HG02870 (cell line): ENCODE data around the gene SYT7.

Experiments
- ATAC-seq: cut with Tn5 transposase; IDR thresholded peaks from one replicate; pipeline ENCODE4 v1.9.1; 2021; ENCODE audit warnings: mild to moderate bottlenecking, moderate library complexity; ENCODE audit not compliant: unreplicated experiment

SYT7 gene

DNA sequence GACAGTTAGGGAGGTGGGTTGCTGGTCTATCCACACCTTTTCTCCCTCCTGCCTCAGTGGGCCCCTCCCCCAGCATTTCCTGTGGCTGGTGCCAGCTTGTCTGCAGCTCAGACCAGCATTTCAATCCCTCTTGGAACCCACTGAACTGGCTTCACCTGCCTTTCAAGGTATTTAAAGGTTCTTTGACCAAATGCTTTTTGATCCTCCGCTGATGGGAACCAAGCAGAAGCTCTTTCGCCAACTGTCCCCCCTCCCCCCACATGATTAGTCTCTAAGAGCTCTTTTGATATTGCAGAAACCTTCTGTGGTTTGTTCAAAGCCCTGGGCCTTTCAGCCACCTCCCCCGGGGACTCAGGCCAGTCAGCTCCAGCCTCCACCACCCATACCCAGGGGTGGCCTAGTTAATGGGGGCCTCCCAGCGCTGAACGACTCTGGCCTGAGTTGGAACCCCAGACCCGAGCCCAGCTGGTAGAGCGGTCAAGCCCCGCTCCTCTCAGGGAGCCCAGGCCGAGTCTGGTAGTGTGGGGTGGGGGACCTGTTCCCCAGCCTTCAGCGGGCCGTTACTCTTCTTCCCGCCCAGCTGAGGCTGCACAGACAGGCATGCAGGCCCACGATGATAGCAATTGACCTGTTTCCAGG lies 6.0 kb upstream of the SYT7 start:
- ATAC-seq: no peak

DNA sequence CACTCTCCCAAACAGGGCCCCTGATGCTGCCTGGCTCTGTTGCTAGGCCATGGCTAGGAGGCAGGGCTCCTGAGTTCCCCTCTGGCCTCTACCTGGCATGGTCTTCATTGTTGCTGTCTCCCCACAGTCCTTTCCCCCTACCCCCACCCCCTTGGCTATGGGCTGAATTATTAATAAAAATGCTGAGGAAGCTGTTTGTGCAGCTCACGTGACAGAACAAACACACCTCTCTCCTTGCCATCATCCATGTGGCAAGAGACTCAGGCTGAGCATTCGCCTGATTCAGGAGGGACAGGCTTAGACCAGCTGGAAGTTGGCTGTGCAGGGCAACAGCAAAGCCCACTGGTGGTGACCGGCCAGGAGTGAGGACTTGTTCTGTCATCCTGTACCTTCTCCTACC lies 4.2 kb upstream of the SYT7 start:
- ATAC-seq: no peak

DNA sequence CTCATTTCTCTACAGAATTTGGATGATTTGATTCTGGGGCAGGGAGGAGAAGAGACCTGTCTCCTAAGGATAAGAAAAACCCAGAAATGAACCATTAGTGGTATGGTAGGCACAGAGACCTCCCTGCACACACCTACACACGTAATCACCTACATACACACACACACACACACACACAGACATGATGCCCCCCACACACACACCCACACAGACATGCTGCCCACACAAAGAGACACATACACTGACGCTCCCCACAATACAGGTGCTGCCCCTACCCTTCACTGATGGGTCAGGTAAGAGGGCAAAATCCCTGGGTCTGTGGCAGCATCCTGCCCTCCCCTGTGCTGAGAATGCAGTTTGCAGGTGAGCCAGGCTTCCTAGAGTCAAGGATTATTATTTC lies 1.1 kb upstream of the SYT7 start:
- no peak for ATAC-seq

DNA sequence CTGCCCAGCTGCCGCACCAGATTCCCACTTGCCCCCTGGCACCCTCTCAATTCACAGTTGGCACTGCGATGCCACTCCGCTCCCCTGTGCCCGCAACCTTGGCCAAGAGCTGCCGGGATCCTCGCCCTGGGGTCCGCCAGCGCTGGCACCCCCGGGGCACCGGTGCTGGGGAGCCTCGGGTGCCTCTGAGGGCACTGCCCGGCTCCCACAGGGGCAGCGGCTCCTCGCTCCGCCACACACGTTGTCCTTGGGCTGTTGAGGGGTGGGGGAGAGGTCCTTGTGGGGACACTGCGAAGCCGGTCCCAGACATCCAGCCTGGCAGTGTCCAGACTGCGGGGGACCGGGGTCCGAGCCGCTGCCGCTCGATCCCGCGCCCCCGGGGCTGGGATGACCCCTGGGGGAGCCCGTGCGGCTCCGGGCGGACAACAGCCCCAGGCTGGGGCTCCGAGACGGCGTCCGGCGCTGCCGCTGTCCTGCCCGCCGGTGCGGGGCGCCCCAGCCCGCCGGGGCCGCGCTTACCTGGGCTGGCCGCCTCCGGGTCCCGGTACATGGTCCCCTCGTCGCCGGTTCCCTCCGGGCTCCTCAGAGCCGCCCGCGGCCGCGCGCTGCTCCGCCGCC lies 496 bp downstream of the SYT7 start:
- ATAC-seq: no peak

DNA sequence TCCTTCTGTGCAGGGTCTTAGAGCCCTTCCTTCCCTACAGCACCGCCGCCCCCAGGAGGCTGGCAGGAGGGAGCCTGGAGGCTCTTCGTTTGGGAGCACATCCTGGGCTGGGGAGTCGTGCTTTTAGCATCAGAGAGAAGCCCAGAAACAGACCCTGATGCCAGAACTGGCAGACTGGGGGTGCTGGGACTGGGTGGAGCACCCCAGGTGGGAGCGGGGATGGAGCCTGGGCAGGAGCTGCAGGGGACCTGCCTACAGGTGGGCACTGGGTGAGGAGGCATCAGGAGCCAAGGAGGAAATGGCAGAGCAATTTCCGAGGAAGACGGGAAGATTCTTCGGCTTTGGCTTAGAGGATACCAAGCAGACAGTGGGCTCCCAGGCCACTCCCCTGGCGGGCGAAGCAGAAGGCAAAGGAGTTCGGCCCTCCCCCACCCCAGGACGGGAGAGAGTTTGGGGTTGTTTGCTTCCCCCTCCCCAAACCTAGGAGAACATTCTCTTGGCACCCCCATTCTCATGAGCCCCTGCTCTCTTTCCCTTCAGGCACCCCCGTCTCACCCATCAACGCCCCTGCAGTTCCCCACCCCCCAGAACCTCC lies 1.1 kb downstream of the SYT7 start:
- no peak for ATAC-seq

DNA sequence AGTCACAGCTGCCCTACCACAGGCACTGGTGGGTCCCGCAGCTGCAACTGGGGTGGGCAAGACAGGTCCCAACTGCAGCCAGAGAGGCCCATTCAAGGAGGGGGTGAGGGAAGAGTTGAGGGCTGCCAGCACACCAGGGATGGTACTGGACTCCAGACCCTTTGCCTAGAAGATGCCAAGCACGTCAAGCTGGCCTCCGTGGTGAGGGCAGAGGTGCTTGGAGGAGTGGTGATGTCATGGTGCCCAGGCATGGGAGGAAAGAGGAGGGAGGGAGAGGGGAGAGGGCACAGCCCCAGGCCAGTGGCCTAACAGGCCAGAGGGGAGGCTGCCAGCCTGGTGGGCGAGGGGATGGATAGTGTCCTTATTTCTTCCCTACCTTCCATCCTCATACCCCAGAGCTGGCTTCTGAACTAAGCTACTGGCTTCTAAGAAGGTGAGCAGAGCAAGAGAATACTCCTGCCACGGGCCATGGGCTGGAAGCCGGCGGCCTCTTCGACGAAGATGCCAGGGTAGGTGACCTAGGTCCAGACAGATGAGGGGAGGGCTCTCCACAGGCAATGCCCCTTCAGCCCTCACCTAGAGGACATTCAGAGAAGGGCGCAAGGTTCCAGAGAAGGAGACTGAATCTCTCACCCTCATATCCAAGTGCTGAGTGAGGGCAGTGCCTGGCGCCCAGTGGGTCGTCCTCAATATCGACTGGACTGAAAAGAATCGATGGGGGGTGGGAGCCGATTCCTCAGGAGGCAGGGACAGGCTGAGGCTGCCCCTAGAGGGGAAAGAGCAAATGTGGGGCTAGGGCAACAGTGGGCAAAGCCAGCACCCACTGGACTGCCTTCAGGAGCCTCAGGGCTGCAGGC lies 1.8 kb downstream of the SYT7 start:
- ATAC-seq: no peak

DNA sequence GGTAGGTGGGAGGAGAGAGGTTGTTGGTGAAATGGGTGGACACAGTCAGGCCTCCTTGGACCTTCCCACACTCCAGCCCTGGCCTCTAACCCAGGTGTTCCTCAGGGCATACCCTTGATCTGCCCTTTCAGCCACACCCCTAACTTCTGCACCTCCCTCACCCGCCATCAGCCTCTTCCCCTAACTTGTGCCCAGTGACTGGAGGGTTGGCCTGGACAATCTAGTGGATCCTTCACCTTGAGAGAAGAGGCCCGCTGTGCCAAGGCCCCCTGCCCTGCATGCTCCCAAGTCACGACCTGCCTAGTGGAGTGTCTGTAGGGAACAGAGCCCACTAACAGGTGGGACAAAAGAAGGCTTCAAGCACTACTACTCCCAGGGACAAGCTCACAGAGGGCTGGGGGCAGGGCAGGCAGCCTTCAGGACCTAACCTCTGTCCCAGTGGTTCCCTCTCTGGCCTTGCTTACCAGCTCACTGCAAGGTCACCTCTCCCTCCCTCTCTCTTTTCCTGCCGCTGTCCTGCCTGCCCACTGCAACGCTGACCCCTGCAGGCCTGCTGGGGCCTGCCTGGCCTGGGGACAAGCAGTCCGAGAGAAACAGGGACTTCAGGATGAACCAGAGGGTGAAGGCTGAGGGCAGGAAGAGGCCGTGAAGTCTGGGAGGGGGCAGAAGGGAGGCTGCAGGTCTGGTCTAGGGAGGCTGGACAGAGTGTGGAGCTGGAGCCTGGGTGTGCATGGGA lies 3.3 kb downstream of the SYT7 start:
- no peak for ATAC-seq

DNA sequence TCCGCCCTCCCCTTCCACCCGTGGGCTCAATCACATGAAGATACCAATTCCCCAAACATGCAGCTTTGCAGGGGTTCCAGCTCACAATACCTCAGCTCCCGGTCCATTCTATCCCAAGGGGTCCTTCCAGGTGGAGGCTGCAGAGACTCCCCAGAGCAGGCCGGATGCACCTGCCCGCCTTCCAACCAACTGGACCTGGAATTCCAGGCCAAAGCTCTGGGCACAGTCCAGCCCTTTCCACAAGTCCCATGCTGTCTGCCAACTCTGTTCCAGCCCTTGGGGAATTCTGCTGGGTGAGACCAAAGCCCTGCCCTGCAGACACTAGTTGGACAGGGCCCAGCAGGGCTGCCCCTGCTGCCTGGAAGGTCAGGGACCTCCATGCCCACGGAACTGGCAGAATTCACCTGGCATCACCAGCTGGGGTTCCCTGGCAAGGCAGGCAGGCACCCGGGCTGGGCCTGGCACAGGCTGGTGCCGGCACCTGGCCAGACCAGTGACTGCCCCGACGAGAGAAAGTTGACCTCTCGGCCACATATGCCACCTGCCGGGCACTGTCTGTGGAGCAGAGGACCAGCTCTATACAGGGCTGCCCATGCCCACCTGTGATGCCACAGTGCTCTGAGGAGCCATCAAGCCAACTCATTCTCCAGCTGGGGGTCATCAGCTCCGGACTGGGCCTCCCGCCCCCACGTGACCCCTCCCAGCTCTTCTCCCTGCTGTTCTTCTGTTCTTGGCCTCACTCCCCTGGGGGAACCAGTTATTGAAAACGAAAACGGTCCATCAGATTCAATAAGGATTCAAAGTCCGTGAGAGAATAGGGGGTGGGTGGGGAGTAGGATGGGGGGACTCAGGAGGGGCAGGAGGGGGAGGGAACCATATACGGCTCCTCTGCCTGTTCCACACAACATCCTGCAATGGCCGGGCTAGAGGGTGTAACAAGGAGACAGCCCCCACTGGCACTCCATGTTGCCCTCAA lies 4.7 kb downstream of the SYT7 start:
- ATAC-seq: no peak

DNA sequence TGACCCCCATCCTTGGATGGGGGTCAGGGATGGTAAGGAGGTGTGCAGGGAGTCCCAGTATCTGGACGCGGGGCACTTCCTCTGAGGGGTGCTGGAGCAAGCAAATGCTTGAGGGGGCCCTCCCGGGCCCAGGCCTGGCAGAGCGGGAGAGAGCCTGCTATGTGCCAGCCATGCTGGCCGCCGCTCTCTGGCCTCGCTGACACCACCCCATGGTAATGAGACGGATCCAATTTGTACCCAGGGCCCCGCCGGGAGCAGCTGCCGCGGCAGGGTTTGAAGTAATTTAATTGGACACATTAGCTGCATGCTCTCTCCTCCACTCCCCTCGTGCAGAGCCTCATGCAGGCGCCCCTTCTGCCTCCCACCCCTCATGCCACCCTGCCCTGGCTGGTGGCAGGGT lies 6.3 kb downstream of the SYT7 start:
- ATAC-seq: no peak

DNA sequence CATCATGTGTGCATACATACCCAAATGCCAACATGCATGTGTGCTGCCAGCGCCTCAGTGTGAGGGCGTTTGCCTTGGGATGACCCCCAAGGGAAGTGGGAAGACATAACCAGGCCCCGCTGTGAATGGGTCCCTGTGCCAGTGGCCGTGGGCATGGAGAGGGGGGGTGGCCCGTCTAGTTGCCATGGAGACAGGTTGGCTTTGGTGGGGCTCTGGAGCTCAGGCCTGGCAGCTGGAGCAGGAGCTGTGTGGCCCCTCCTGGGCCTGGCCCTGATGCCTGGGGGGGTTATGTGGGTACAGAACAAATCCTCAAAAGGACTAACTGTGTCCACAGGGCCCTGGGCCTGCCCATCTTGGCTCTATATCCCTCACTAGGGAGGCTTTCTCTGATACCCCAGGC lies 8.0 kb downstream of the SYT7 start:
- ATAC-seq: no peak

DNA sequence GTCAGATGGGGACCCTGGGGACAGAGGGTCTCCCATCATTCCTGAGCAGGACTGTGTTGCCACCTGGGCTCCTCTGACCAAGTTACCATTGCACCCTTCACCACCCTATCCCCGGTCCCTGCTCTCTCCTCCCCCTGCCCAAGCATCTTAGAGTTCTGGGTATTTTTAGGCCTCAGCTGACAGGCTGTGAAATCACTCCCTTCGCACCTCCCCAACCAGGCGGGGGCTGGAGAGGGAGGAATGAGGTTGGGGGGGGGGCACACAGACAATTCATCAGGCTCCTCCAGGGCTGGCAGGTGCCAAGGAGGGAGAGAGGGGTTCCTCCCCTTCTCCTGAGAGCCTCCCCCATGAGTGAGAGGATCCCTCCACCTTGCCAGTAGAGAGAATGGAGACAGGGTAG lies 9.0 kb downstream of the SYT7 start:
- ATAC-seq: no peak

DNA sequence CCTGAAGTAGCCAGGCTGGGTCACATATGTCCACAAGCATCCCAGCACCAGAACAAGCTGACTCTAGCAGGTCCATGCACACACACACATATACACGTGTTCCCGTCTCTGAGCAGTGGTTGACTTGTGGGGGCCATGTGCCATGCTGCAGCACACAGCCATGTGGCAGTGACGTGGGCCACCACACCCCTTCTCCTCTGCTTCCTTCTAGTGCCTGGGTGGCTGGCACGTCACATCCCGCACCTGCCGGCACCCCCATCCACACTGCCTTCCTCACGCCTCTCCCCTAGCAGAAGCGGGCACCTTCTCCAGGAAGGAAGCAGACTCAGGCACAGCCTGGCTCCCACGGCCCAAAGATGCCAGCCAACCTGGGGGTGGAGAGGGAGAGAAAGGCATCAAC lies 9.5 kb downstream of the SYT7 start:
- ATAC-seq: no peak

DNA sequence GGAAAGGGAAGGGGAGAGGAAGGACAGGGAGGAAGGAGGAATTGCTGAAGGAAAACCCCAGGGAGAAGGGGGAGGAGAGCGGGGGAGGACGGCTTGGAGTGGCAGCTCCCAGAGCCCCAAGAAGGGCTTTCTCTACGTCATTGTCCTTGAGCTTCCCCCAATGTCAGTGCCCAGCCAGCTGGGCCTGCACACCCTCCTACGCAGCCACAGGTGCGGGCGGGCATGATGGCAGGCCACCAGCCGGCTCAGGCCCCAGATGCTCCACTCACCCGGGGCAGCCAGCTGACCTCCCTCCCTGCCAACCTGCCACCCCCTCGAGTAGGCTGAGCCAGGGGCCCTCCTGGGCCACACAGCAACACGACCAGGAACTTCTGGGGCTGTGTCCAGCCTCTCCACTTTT lies 11.2 kb downstream of the SYT7 start:
- ATAC-seq: no peak

DNA sequence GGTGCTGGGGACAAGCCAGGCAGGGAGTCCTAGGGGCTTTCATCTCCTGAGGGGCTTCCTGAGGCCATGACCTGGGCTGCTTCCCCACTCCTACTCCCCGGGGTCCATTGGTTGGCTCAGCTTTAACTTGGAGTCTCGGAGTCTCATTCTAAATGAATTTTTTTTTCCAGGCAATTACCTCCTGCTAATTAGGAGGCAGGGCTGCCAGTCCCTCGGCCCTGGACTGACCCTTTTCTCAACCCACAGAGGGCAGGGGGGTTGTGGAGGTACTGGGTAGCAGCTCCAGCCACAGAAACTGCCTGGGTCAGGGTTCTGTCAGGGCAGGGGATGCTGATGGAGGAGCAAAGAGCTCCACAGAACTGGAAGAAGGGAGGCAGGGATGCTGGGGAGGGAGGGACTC lies 11.9 kb downstream of the SYT7 start:
- ATAC-seq: no peak

DNA sequence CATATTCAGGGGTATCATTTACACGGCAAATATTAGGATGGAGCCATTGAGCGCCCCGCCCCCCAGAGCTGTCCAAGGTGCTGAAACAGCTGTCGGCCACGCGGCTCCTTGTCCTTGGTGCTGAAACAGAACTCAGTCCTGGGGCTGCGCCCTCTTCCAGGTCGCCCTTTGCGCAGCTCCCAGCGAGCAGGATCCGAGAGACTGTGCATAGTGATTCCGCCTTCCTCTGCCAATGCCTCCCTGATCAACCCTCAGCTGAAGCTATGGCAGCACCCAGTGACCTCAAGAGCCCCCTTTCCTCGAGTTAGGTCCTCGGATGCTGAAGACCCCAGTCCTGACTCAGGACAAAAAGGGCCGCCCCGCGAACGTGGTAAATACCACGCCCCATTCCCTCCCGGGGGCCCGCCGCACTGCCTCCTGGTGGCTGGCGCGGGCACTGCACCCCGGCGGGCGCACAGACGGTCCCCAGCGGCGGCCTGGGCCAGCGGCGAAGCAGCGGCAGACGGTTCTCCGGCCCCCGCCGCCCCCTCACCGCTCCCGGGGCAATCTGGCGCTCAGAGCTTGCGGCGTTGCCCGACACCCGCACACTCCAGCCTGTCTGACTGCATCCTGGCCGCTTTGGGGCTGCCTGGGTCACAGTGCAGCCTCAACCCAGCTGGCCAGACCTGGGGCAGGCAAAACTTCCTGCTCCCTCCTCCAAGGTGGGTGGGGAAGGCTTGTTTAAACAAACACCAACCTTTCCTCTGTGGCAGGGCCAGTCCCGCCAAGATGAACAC lies 13.4 kb downstream of the SYT7 start:
- no peak for ATAC-seq

DNA sequence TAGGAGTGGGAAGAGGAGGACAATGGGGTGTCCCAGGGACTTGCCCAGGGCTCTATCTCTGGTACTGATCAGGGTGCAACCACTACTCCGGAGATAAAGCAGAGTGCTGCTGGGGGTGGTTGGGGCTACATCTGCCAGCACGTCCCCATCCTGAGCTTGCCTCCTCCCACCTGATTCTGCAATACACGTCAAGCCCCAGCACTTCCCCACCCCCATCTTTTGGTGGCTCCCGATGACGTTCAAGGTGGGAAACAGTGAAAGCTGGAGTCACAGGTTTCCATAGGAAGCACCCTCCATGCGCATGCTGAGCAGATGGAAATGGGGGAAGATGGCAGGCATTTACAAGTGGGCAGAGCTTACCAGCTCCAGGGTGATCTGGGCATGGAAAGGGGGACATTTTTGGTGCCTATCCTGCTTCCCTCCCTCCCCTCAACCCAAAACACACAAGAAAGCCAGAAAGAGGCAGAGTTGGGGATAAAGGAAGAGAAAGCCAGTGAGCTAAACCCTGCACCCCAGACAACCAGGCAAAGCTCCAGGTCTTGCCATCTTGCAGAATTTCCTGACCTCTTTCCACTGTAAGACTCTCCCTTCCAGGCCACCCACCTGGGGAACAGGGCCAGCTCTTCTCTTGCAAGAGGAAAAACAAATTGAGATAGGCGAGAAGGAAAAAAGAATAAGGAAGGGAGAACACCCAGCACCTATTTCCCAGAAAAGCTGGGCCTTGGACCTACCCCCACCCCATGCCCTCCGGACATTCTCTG lies 15.8 kb downstream of the SYT7 start:
- ATAC-seq: no peak

DNA sequence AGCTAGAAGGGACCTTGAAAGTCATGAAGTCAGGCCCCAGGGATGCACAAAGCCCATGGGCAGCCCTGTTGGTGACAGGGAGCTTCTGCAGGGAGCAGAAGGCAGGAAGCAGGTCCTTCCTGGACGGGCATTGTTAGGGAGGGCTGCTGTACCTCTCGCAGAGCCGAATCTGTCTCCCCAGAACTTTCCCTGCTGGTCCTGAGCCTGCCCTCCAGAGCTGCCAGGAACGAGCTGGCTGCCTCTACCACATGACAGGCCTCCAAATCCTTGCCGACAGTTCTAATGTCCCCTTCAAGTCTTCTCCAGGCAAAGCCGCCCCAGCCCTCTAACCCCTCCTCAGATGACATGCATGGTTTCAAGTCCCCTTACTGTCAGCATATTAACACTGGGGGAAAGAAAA lies 20.1 kb downstream of the SYT7 start:
- ATAC-seq: no peak

DNA sequence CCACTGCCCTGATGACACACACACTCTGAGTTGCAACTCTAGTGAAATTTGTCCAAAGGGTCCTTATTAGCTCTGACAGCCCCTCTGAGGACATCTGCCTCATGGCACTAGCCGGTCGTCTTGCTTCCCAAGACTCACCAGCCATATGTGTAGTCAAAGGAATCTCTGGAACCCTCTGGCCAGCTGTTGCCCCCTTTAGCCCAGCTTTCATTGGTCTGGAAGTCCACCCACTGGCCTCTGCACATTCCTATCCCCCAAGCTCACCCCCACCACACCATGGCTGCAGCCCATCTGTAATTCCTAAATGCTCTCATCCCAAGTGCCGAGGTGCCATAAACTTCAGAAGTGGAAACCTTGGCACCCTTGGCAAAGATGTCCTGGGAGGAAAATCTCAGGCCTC lies 24.3 kb downstream of the SYT7 start:
- no peak for ATAC-seq

DNA sequence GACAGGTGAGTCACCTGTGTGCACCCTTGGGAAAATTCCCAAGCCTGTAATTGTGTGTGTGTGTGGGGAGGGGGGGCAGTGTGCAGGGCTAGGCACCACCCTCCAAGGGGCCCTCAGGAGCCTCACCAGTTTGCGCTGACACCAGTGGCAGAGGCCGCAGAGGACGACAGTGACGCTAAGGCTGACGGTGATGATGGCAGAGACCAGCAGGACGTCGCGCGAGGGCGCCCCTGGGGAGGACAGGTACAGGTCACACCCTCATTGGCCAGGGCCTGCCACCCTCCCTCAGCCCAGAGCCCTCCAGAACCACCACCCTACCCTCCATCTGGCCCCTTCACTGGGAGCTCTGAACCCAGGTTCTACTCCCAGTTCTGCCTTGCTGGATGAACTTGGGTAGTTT lies 24.9 kb downstream of the SYT7 start:
- ATAC-seq: no peak
